ENCODE data around the gene NRAP. TPM values are rescaled to one million over a fixed set of nuclear protein-coding genes. Genes with fewer than 3 reads are reported as not detected.

Gene NRAP
- total RNA-seq, 1 experiment from 2014 or later: not detected

DNA sequence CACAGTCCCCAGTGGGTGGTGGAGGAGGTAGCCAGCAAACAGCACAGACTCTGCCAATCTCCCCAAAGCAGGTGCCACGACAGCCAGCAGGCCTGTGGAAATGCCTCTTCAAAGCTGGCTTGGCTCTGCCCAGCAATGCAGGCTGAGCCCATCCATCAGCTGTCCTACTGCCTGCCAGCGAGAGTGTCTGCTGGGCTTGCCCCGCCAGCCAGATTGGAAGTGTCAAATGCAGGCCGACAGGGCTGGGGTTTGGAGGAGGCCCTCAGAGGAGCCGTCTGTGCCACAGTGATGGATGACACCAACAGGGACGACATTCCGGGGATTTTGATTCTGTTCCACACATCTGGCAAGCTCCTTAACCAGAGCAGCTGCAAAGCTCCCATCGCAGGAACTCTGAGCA lies 94.3 kb downstream of the NRAP start:
- Histone ChIP-seq H2BK20ac (ENCODE audit: low read depth, low read length, poor library complexity, severe bottlenecking) (no peak overlapping the region), H3K27me3 (ENCODE audit: insufficient read depth, low read length) (no peaks in the 10 kb centered on the region), H3K9me3 (ENCODE audit: control insufficient read depth, low read depth, low read length) (no peaks in the 10 kb centered on the region), H2AK5ac (ENCODE audit: insufficient read length, low read length) (no peak overlapping the region), H3K79me2 (ENCODE audit: insufficient read depth, low read length) (no peaks in the 10 kb centered on the region), H2BK12ac (ENCODE audit: insufficient read length, low read depth, low read length) (no peak overlapping the region), H3K18ac (ENCODE audit: insufficient read length, low read depth, low read length) (no peak overlapping the region), H4K91ac (ENCODE audit: insufficient read length, low read depth, low read length) (no peak overlapping the region), H3K79me1 (ENCODE audit: insufficient read depth, low read depth, low read length, poor library complexity, severe bottlenecking) (no peaks in the 10 kb centered on the region), H4K5ac (ENCODE audit: insufficient read length, low read depth, low read length) (no peak overlapping the region), H3K9ac (ENCODE audit: extremely low read depth, insufficient read length, low read length) (no peak overlapping the region), H3K56ac (ENCODE audit: insufficient read length, low read depth, low read length) (no peak overlapping the region), H2BK120ac (ENCODE audit: low read depth, low read length, poor library complexity, severe bottlenecking) (no peak overlapping the region), H3K14ac (ENCODE audit: insufficient read depth, low read length) (no peak overlapping the region), H3T11ph (ENCODE audit: low read length) (no peak overlapping the region), H2AFZ (ENCODE audit: low read length) (no peak overlapping the region), H3K23me2 (ENCODE audit: insufficient read length, low read depth, low read length, poor library complexity, severe bottlenecking) (peaks cover 2% of the 10 kb centered on the region), H2BK5ac (ENCODE audit: insufficient read length, low read length) (no peak overlapping the region), H4K8ac (replicated peaks; ENCODE audit: insufficient read length, low read depth, low read length) (no peak overlapping the region), H3K4ac (ENCODE audit: low read depth, low read length) (no peak overlapping the region), H4K20me1 (ENCODE audit: control insufficient read depth, insufficient read depth, insufficient read length) (no peaks in the 10 kb centered on the region), H3K4me1 (ENCODE audit: insufficient read depth, low read length) (0 out of 2 replicates have a peak, but pooled peaks cover 5% of the 10 kb centered on the region), H3K27ac (ENCODE audit: insufficient read length, low read depth, low read length) (no peak overlapping the region), H2BK15ac (ENCODE audit: low read depth, low read length) (no peak overlapping the region), H3K23ac (ENCODE audit: insufficient read length, low read depth, low read length) (no peak overlapping the region), H3K4me2 (ENCODE audit: insufficient read depth, insufficient read length, low read length) (no peak overlapping the region)
- Mint-ChIP-seq H3K36me3 (ENCODE audit: insufficient read depth in 1 of 3, low read depth in 3 of 3) (no peaks in the 10 kb centered on the region; a peak in 1 of 7 replicates), H3K27ac (no peak overlapping the region), H3K9me3 (no peaks in the 10 kb centered on the region), H3K4me1 (peaks cover 23 to 35% of the 10 kb centered on the region in 2 experiments), H3K4me3 (no peak overlapping the region), H3K27me3 (ENCODE audit: low read depth) (peaks cover 84% of the 10 kb centered on the region)
- no peak for DNase-seq
- TF ChIP-seq, protein P1, sequence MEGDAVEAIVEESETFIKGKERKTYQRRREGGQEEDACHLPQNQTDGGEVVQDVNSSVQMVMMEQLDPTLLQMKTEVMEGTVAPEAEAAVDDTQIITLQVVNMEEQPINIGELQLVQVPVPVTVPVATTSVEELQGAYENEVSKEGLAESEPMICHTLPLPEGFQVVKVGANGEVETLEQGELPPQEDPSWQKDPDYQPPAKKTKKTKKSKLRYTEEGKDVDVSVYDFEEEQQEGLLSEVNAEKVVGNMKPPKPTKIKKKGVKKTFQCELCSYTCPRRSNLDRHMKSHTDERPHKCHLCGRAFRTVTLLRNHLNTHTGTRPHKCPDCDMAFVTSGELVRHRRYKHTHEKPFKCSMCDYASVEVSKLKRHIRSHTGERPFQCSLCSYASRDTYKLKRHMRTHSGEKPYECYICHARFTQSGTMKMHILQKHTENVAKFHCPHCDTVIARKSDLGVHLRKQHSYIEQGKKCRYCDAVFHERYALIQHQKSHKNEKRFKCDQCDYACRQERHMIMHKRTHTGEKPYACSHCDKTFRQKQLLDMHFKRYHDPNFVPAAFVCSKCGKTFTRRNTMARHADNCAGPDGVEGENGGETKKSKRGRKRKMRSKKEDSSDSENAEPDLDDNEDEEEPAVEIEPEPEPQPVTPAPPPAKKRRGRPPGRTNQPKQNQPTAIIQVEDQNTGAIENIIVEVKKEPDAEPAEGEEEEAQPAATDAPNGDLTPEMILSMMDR (conservative IDR thresholded peaks at IDR 0.05): no peak
- no CpG with 5 or more reads among the region's 8 CpGs for WGBS (ENCODE audit: extremely low coverage, insufficient read length, low lambda C conversion rate)

All from H9 (cell line).